Fibroblast of lung (primary cell): ENCODE measurements around the gene CYTH1. TPM values are rescaled to one million over a fixed set of nuclear protein-coding genes. Genes with fewer than 3 reads are reported as not detected.

ENCODE experiments used
- DNase-seq, 2 donors: peaks; one replicate each; pipeline versions ENCODE4 v3.0.0 to v3.0.0-alpha.2; 2010; ENCODE audit warnings: low read depth in 2 of 2
- H2AFZ ChIP-seq: 2 replicates; pipeline ENCODE4 v1.5.1; 2012; ENCODE audit warnings: low read length, control low read depth, inconsistent platforms
- H3K27ac ChIP-seq: 2 replicates; pipeline ENCODE4 v1.5.1; 2011; ENCODE audit warnings: low read length, control low read depth; ENCODE audit not compliant: insufficient read depth
- H3K27me3 ChIP-seq: 2 replicates; pipeline ENCODE4 v1.5.1; 2011; ENCODE audit warnings: mild to moderate bottlenecking, low read length; ENCODE audit not compliant: control insufficient read depth, insufficient read depth
- H3K36me3 ChIP-seq: 2 replicates; pipeline ENCODE4 v1.5.1; 2011; ENCODE audit warnings: low read length; ENCODE audit not compliant: control insufficient read depth, insufficient read depth
- H3K4me1 ChIP-seq: 2 replicates; pipeline ENCODE4 v1.5.1; 2011; ENCODE audit warnings: low read length; ENCODE audit not compliant: control insufficient read depth, insufficient read depth; ENCODE audit errors: extremely low read depth
- H3K4me2 ChIP-seq: 2 replicates; pipeline ENCODE4 v1.5.1; 2011; ENCODE audit warnings: low read length, control low read depth; ENCODE audit not compliant: insufficient read depth; ENCODE audit errors: extremely low read depth
- H3K4me3 ChIP-seq, 4 experiments: fragments of 200-600 bp in 1 of 4; sonication (generic) in 1 of 4; replicated peaks in 1 of 4; 2 replicates each; pipeline ENCODE4 v1.5.1; 2011 to 2016; ENCODE audit warnings: low read length in 4 of 4, low read depth in 3 of 4, mild to moderate bottlenecking in 3 of 4, control low read depth in 2 of 4, inconsistent platforms in 1 of 4, mixed read lengths in 1 of 4; ENCODE audit not compliant: insufficient read depth in 1 of 4; ENCODE audit errors: control extremely low read depth in 1 of 4
- H3K79me2 ChIP-seq: 2 replicates; pipeline ENCODE4 v1.5.1; 2012; ENCODE audit warnings: mild to moderate bottlenecking, low read length, inconsistent platforms; ENCODE audit not compliant: control insufficient read depth, insufficient read depth
- H3K9ac ChIP-seq: 2 replicates; pipeline ENCODE4 v1.5.1; 2011; ENCODE audit warnings: mild to moderate bottlenecking, low read length, control low read depth; ENCODE audit not compliant: insufficient read depth
- H3K9me3 ChIP-seq: 2 replicates; pipeline ENCODE4 v1.5.1; 2012; ENCODE audit warnings: low read depth, low read length; ENCODE audit not compliant: control insufficient read depth, insufficient read depth
- H4K20me1 ChIP-seq: 2 replicates; pipeline ENCODE4 v1.5.1; 2011; ENCODE audit warnings: low read length; ENCODE audit not compliant: control insufficient read depth, insufficient read depth; ENCODE audit errors: extremely low read depth
- CTCF ChIP-seq, 2 donors: IDR thresholded peaks in 1 of 2; conservative IDR thresholded peaks in 1 of 2; 1 replicate in 1 of 2; 2 replicates in 1 of 2; pipeline ENCODE4 v1.5.1; 2011 to 2012; ENCODE audit warnings: low read length in 2 of 2, control low read depth in 1 of 2, inconsistent platforms in 1 of 2, low read depth in 1 of 2, mild to moderate bottlenecking in 1 of 2
- EZH2 ChIP-seq: IDR thresholded peaks from 2 replicates; pipeline ENCODE4 v1.5.1; 2012; ENCODE audit warnings: low read length, control low read depth, mild to moderate bottlenecking; ENCODE audit errors: missing control alignments
- polyA plus RNA-seq, 2 donors: library from polyadenylated mRNA; depleted of rRNA in 1 of 2; stranded (reverse) in 1 of 2; unstranded in 1 of 2; fragments of >200 nt; gene quantifications; 2 replicates each; pipeline ENCODE4 v1.2.1, GENCODE V29; 2011 to 2012; ENCODE audit warnings: missing spikeins in 1 of 2
- total RNA-seq: library from RNA; depleted of rRNA; stranded (reverse); fragments of >200 nt; gene quantifications from 2 replicates; pipeline ENCODE4 v1.2.1, GENCODE V29; 2014

Gene CYTH1
- total and polyA plus RNA-seq, 2 donors (not counting 1 experiment from before 2014, with no cell fraction given) = 8.9 to 9.9 TPM

GRCh38 chr17:78715000-78715771, 66.9 kb downstream of the CYTH1 start:
- TF ChIP-seq CTCF (conservative IDR thresholded peaks at IDR 0.05 in 1 of 2, IDR thresholded peaks at IDR 0.05 in 1 of 2; ENCODE audit: low read depth in 1 of 2, low read length in 2 of 2) (no peak), EZH2 (no peak)
- H3K4me1 ChIP-seq = peaks cover 5% of the 10 kb centered on the region
- H3K27me3 ChIP-seq = no peaks in the 10 kb centered on the region
- no peak for DNase-seq
- no peak overlapping the region for H3K4me2 ChIP-seq
- peaks cover 3% of the 10 kb centered on the region for H3K79me2 ChIP-seq
- H3K27ac ChIP-seq = no peak overlapping the region
- no peak overlapping the region for H3K9ac ChIP-seq
- H3K9me3 ChIP-seq = no peaks in the 10 kb centered on the region
- H4K20me1 ChIP-seq = no peaks in the 10 kb centered on the region
- no peak overlapping the region for H3K4me3 ChIP-seq
- H3K36me3 ChIP-seq = no peaks in the 10 kb centered on the region
- no peak overlapping the region for H2AFZ ChIP-seq

- H3K4me1 ChIP-seq = peaks cover 5% of the 10 kb centered on the region
- H3K9ac ChIP-seq = no peak overlapping the region
- peaks cover 3% of the 10 kb centered on the region for H3K79me2 ChIP-seq
- H3K36me3 ChIP-seq = no peaks in the 10 kb centered on the region
- H3K4me2 ChIP-seq = no peak overlapping the region
- DNase-seq = no peak
- H3K9me3 ChIP-seq = no peaks in the 10 kb centered on the region
- H3K27me3 ChIP-seq = no peaks in the 10 kb centered on the region
- no peak overlapping the region for H3K27ac ChIP-seq
- H3K4me3 ChIP-seq = no peak overlapping the region
- no peak for TF ChIP-seq CTCF (conservative IDR thresholded peaks at IDR 0.05 in 1 of 2, IDR thresholded peaks at IDR 0.05 in 1 of 2; ENCODE audit: low read depth in 1 of 2, low read length in 2 of 2)
- H2AFZ ChIP-seq = no peak overlapping the region
- H4K20me1 ChIP-seq = no peaks in the 10 kb centered on the region
These were observed 67.5 kb downstream of the CYTH1 start for GRCh38 chr17:78714534-78714933.

GRCh38 chr17:78712043-78712442, 70.0 kb downstream of the CYTH1 start:
- Histone ChIP-seq H3K9me3 (no peaks in the 10 kb centered on the region), H3K36me3 (peaks cover 2% of the 10 kb centered on the region), H3K27ac (no peak overlapping the region), H3K4me3 (no peak overlapping the region), H3K79me2 (peaks cover 3% of the 10 kb centered on the region), H3K4me1 (peaks cover 3% of the 10 kb centered on the region), H4K20me1 (no peaks in the 10 kb centered on the region), H3K4me2 (no peak overlapping the region), H3K27me3 (no peaks in the 10 kb centered on the region), H2AFZ (no peak overlapping the region), H3K9ac (no peak overlapping the region)
- no peak for DNase-seq
- TF ChIP-seq EZH2 = no peak
- TF ChIP-seq CTCF (conservative IDR thresholded peaks at IDR 0.05 in 1 of 2, IDR thresholded peaks at IDR 0.05 in 1 of 2; ENCODE audit: low read depth in 1 of 2, low read length in 2 of 2) = no peak
